HepG2 (cell line): ENCODE measurements around the gene CRYGA. TPM values are rescaled to one million over a fixed set of nuclear protein-coding genes. Genes with fewer than 3 reads are reported as not detected.
A peak's percentile ranks its signal among the peaks of the same experiment; 100 is the strongest.

Experiments
- ARID4A ChIP-seq: sonication (generic); formaldehyde crosslinking; IDR thresholded peaks from 2 replicates; pipeline ENCODE4 v1.5.0; 2020; ENCODE audit warnings: mild to moderate bottlenecking, missing genetic modification reagents, borderline replicate concordance
- ERF ChIP-seq: IDR thresholded peaks from 2 replicates; pipeline ENCODE4 v1.6.1; 2018; ENCODE audit warnings: missing biosample characterization, missing genetic modification reagents
- FOSL2 ChIP-seq: sonication (generic); formaldehyde crosslinking; IDR thresholded peaks from 2 replicates; pipeline ENCODE4 v1.4.0; 2020; ENCODE audit warnings: missing genetic modification reagents
- KDM3A ChIP-seq: IDR thresholded peaks from 2 replicates; pipeline ENCODE4 v1.6.1; 2018; ENCODE audit warnings: low read depth, missing compliant biosample characterization
- PITX1 ChIP-seq: sonication (generic); formaldehyde crosslinking; IDR thresholded peaks from 2 replicates; pipeline ENCODE4 v1.5.1; 2020; ENCODE audit warnings: mild to moderate bottlenecking, missing genetic modification reagents
- REXO4 ChIP-seq: sonication (generic); formaldehyde crosslinking; IDR thresholded peaks from 2 replicates; pipeline ENCODE4 v1.8.0; 2022; ENCODE audit warnings: missing genetic modification reagents, mild to moderate bottlenecking, borderline replicate concordance
- TSC22D2 ChIP-seq: sonication (generic); formaldehyde crosslinking; IDR thresholded peaks from 2 replicates; pipeline ENCODE4 v1.5.1; 2020; ENCODE audit warnings: missing genetic modification reagents, mild to moderate bottlenecking, borderline replicate concordance
- ZBTB42 ChIP-seq: sonication (generic); formaldehyde crosslinking; IDR thresholded peaks from 2 replicates; pipeline ENCODE4 v1.5.0; 2020; ENCODE audit warnings: mild to moderate bottlenecking, missing genetic modification reagents
- ZNF24 ChIP-seq: fragments of 450-650 bp; IDR thresholded peaks from 2 replicates; pipeline ENCODE4 v1.6.1; 2017; ENCODE audit warnings: antibody characterized with exemption, mild to moderate bottlenecking
- polyA plus RNA-seq, 8 experiments: library from polyadenylated mRNA; depleted of rRNA in 3 of 8; stranded (reverse) in 7 of 8; unstranded in 1 of 8; fragments of >200 nt; fragmentation: Illumina TruSeq in 4 of 8; extraction: Trizol in 4 of 8; gene quantifications; 2 replicates each; pipeline versions ENCODE4 v1.2.1 to v1.2.3, GENCODE V29; 2011 to 2016; ENCODE audit warnings: low read depth in 4 of 8, missing spikeins in 1 of 8, mixed read lengths in 1 of 8; ENCODE audit not compliant: insufficient read depth in 1 of 8
- total RNA-seq, 5 experiments: library from RNA; depleted of rRNA; stranded (reverse); fragments of >200 nt; fragmentation: Illumina TruSeq; extraction: Trizol; gene quantifications; 2 replicates each; pipeline ENCODE4 v1.2.3, GENCODE V29; 2016; ENCODE audit warnings: low read depth in 1 of 5
- TF ChIP-seq, protein P1 (sequence below): sonication (generic); formaldehyde crosslinking; IDR thresholded peaks from 2 replicates; pipeline ENCODE4 v1.4.0; 2020; ENCODE audit warnings: mild to moderate bottlenecking, missing genetic modification reagents
- TF ChIP-seq, protein P2 (sequence below): IDR thresholded peaks from 2 replicates; pipeline ENCODE4 v1.6.1; 2016; ENCODE audit warnings: mild to moderate bottlenecking
- TF ChIP-seq, protein P3 (sequence below): sonication (generic); formaldehyde crosslinking; IDR thresholded peaks from 2 replicates; pipeline ENCODE4 v1.4.0; 2020; ENCODE audit warnings: mild to moderate bottlenecking, missing genetic modification reagents

CRYGA gene
- total and polyA plus RNA-seq, 2 of the 13 experiments (the other 11 are each of a cell fraction or from before 2014, with no cell fraction given) = not detected

- TF ChIP-seq, protein P1, sequence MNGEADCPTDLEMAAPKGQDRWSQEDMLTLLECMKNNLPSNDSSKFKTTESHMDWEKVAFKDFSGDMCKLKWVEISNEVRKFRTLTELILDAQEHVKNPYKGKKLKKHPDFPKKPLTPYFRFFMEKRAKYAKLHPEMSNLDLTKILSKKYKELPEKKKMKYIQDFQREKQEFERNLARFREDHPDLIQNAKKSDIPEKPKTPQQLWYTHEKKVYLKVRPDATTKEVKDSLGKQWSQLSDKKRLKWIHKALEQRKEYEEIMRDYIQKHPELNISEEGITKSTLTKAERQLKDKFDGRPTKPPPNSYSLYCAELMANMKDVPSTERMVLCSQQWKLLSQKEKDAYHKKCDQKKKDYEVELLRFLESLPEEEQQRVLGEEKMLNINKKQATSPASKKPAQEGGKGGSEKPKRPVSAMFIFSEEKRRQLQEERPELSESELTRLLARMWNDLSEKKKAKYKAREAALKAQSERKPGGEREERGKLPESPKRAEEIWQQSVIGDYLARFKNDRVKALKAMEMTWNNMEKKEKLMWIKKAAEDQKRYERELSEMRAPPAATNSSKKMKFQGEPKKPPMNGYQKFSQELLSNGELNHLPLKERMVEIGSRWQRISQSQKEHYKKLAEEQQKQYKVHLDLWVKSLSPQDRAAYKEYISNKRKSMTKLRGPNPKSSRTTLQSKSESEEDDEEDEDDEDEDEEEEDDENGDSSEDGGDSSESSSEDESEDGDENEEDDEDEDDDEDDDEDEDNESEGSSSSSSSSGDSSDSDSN = 0 out of 2 replicates have a peak, but pooled peaks have one; percentile 23
- TF ChIP-seq KDM3A (CRISPR knock-in tag) (peak; percentile 70; the same call in 1 of the 2 replicates), ZBTB42 (CRISPR knock-in tag) (no peak), REXO4 (CRISPR knock-in tag) (no peak), PITX1 (CRISPR knock-in tag) (peak; percentile 89), ARID4A (CRISPR knock-in tag) (no peak), ERF (peak; percentile 58; the same call in 1 of the 2 replicates), TSC22D2 (CRISPR knock-in tag) (0 out of 2 replicates have a peak, but pooled peaks have one; percentile 37), FOSL2 (CRISPR knock-in tag) (peak; percentile 60), ZNF24 (peak; percentile 34; the same call in 1 of the 2 replicates)
- TF ChIP-seq, protein P2, sequence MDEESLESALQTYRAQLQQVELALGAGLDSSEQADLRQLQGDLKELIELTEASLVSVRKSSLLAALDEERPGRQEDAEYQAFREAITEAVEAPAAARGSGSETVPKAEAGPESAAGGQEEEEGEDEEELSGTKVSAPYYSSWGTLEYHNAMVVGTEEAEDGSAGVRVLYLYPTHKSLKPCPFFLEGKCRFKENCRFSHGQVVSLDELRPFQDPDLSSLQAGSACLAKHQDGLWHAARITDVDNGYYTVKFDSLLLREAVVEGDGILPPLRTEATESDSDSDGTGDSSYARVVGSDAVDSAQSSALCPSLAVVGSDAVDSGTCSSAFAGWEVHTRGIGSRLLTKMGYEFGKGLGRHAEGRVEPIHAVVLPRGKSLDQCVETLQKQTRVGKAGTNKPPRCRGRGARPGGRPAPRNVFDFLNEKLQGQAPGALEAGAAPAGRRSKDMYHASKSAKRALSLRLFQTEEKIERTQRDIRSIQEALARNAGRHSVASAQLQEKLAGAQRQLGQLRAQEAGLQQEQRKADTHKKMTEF (CRISPR knock-in tag) = peak; percentile 45; the same call in 1 of the 2 replicates
- TF ChIP-seq, protein P3, sequence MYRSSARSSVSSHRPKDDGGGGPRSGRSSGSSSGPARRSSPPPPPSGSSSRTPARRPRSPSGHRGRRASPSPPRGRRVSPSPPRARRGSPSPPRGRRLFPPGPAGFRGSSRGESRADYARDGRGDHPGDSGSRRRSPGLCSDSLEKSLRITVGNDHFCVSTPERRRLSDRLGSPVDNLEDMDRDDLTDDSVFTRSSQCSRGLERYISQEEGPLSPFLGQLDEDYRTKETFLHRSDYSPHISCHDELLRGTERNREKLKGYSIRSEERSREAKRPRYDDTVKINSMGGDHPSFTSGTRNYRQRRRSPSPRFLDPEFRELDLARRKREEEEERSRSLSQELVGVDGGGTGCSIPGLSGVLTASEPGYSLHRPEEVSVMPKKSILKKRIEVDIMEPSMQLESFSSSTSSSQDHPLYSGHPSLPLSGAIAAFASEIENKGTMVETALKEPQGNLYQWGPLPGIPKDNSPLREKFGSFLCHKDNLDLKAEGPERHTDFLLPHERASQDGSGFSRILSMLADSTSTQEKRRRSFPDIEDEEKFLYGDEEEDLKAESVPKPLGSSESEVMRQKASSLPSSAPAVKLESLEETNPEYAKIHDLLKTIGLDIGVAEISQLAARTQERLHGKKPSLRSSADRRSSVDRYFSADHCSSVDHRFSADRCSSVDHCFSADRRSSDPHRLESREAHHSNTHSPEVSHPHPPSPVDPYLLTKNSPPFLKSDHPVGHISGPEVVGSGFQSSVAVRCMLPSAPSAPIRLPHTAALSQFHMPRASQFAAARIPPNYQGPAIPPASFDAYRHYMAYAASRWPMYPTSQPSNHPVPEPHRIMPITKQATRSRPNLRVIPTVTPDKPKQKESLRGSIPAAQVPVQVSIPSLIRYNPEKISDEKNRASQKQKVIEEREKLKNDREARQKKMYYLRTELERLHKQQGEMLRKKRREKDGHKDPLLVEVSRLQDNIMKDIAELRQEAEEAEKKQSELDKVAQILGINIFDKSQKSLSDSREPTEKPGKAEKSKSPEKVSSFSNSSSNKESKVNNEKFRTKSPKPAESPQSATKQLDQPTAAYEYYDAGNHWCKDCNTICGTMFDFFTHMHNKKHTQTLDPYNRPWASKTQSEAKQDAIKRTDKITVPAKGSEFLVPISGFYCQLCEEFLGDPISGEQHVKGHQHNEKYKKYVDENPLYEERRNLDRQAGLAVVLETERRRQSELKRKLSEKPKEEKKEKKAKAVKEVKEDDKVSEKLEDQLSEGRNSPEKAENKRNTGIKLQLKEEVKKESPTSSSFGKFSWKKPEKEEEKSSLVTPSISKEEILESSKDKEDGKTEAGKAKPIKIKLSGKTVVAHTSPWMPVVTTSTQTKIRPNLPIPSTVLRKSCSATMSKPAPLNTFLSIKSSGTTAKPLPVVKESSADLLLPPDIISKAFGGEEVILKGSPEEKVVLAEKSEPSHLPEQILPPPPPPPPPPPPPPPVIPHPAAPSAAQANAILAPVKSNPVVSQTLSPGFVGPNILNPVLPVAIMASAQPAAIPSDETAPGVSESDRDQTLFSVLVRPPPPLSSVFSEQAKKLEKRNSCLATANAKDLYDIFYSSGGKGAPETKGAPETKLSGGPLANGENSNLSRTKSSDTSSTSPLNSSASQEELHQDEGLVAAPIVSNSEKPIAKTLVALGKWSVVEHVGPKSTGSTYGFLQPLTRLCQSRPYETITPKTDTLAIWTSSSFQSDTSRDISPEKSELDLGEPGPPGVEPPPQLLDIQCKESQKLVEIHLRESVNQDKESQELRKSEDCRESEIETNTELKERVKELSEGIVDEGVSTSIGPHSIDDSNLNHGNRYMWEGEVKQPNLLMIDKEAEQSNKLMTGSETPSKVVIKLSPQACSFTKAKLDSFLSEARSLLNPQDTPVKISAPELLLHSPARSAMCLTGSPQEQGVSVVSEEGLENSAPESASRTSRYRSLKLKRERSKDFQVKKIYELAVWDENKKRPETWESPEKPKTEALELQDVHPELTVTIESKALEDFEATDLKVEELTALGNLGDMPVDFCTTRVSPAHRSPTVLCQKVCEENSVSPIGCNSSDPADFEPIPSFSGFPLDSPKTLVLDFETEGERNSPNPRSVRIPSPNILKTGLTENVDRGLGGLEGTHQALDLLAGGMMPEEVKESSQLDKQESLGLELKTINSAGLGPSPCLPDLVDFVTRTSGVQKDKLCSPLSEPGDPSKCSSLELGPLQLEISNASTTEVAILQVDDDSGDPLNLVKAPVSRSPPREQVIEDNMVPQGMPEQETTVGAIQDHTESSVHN (CRISPR knock-in tag) = no peak
These were observed 11.9 kb upstream of the CRYGA start (continued) for GRCh38 chr2:208175069-208175839.
